Stomach (tissue), 9 donors: ENCODE data around the gene NEUROG2. TPM values are rescaled to one million over a fixed set of nuclear protein-coding genes. Genes with fewer than 3 reads are reported as not detected.

Source experiments
- DNase-seq, 2 donors: peaks; one replicate each; pipeline versions ENCODE4 v3.0.0 to v3.0.0-alpha.2; 2013 to 2019
- H3K27ac ChIP-seq, 5 donors: fragments of 200-600 bp in 4 of 5; sonication (generic) in 4 of 5; one replicate each; pipeline ENCODE4 v1.5.1; 2013 to 2019; ENCODE audit warnings: mild to moderate bottlenecking in 1 of 5, moderate library complexity in 1 of 5
- H3K27me3 ChIP-seq, 3 donors: fragments of 200-600 bp; sonication (generic); one replicate each; pipeline ENCODE4 v1.5.1; 2017 to 2019; ENCODE audit warnings: mixed run types in 1 of 3
- H3K36me3 ChIP-seq, 4 donors: fragments of 200-600 bp; sonication (generic); 1 replicate in 3 of 4; 2 replicates in 1 of 4; pipeline ENCODE4 v1.5.1; 2016 to 2019
- H3K4me1 ChIP-seq, 4 donors: fragments of 200-600 bp; sonication (generic); one replicate each; pipeline ENCODE4 v1.5.1; 2016 to 2019
- H3K4me3 ChIP-seq, 4 donors: fragments of 200-600 bp; sonication (generic) in 3 of 4; one replicate each; pipeline ENCODE4 v1.5.1; 2016 to 2019; ENCODE audit warnings: mild to moderate bottlenecking in 1 of 4
- H3K9me3 ChIP-seq, 4 donors: fragments of 200-600 bp; sonication (generic); one replicate each; pipeline ENCODE4 v1.5.1; 2016 to 2019
- CTCF ChIP-seq, 7 experiments: fragments of 450-650 bp in 4 of 7; fragments of 200-600 bp in 3 of 7; sonication (generic) in 3 of 7; IDR thresholded peaks; one replicate each; pipeline ENCODE4 v1.5.1; 2016 to 2019; ENCODE audit warnings: antibody characterized with exemption in 7 of 7, control low read depth in 2 of 7, mild to moderate bottlenecking in 1 of 7
- EP300 ChIP-seq: sonication (generic); formaldehyde crosslinking; IDR thresholded peaks from one replicate; pipeline ENCODE4 v1.6.1; 2017; ENCODE audit warnings: antibody characterized with exemption
- POLR2A ChIP-seq, 4 donors: fragments of 450-650 bp; IDR thresholded peaks; one replicate each; pipeline ENCODE4 v1.6.1; 2016; ENCODE audit warnings: antibody characterized with exemption in 4 of 4, control low read depth in 2 of 4, mild to moderate bottlenecking in 1 of 4, moderate library complexity in 1 of 4
- POLR2AphosphoS5 ChIP-seq, 3 donors: sonication (generic); formaldehyde crosslinking; IDR thresholded peaks; one replicate each; pipeline ENCODE4 v1.6.1; 2016; ENCODE audit warnings: antibody characterized with exemption in 3 of 3
- WGBS, 5 donors: extraction: QIAGEN DNeasy Blood & Tissue Kit in 3 of 5; methylation state at CpG; one replicate each; pipeline versions ENCODE4 v1.1.5 to v1.1.7; 2013 to 2018; 5-methylcytosine and 5-hydroxymethylcytosine counted together
- intact Hi-C: fragments of 100-400 bp; cut with DNase I; formaldehyde crosslinking; loops from one replicate; pipeline ENCODE4 v1.15.1; 2023; ENCODE audit warnings: low total_unique reads
- polyA plus RNA-seq, 3 donors: library from polyadenylated mRNA; stranded (reverse); fragments of 200-250 nt; gene quantifications; one replicate each; pipeline ENCODE4 v1.2.3, GENCODE V29; 2013
- total RNA-seq, 5 donors: library from RNA; depleted of rRNA; stranded (reverse); fragments of >200 nt; gene quantifications; one replicate each; pipeline versions ENCODE4 v1.1.0 to v1.2.3, GENCODE V29; 2014 to 2016
- donor health status: healthy with polysubstance abuse.
- donor health status: Bipolar disorder and iron deficiency.
- donor health status: healthy.

The NEUROG2 gene
- total and polyA plus RNA-seq, 8 donors: not detected

GRCh38 chr4:112516471-112517066 lies 589 bp upstream of the NEUROG2 start:
- H3K9me3 ChIP-seq: peaks cover 0 to 21% (median 11%) of the 10 kb centered on the region in 4 donors
- intact Hi-C loops: no loop called here
- DNase-seq: peak in 1 of 2 donors; percentile 55
- TF ChIP-seq EP300 (no peak), POLR2AphosphoS5 (IDR thresholded peaks at IDR 0.05) (no peak), POLR2A (IDR thresholded peaks at IDR 0.05) (no peak), CTCF (IDR thresholded peaks at IDR 0.05) (no peak)
- no peaks in the 10 kb centered on the region for H3K36me3 ChIP-seq
- H3K27me3 ChIP-seq: peaks cover 56 to 100% (median 96%) of the 10 kb centered on the region in 3 donors
- peak overlapping the region; percentile 42 to 68 (median 56) for H3K4me3 ChIP-seq
- 1 to 3% (median 2%) methylated on average over 32 to 55 of the region's 55 CpGs for WGBS, 5 donors
- H3K4me1 ChIP-seq: peaks cover 36 to 56% (median 43%) of the 10 kb centered on the region in 4 donors
- no peak overlapping the region for H3K27ac ChIP-seq

DNA sequence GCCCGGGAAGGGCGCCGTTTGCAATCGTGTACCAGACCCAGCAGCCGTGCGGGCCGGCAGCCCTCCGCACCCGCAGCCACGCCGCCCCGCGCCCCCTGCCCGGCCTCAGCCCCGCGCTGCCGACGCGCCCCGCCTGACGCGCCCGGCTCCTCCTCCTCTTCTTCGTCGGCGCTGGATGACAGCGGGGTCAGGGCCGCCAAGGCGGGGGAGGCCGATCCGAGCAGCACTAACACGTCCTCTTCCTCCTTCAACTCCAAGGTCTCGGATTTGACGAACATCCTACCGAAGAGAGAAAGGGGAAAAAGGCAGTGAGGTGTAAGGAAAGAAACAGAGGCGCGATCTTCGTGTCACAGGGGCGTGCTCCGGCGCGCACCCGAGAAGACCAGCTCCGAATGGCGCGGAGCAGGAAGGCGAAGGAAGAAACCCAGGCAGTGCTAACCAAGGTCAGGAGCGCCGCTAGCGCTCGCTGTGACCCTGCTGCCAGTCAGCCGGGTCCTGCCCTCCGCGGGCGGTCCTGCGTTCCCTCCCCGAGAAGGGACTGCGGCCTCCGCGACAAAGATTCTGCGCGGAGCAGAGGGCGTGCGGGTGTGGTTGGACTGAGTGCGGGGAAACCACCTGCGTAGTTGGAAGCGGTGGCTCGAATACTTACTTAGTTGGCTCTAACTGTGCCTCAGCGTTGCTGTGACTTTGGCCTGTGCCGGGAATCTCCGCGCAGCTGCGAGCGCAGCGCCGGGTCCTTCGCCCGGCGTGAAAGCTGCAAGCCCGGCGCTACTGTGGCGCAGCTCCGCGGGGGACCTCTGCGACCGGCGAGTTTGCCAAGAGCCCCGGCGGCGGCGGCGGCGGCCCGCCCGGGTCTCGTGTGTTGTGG lies 548 bp downstream of the NEUROG2 start:
- intact Hi-C loops: no loop called here
- no peak for TF ChIP-seq POLR2A (IDR thresholded peaks at IDR 0.05)
- no peak for TF ChIP-seq POLR2AphosphoS5 (IDR thresholded peaks at IDR 0.05)
- TF ChIP-seq EP300: no peak
- no peak for TF ChIP-seq CTCF (IDR thresholded peaks at IDR 0.05)
- Histone ChIP-seq H3K9me3 (peaks cover 0 to 19% (median 11%) of the 10 kb centered on the region in 4 donors), H3K27ac (no peak overlapping the region), H3K4me3 (peak overlapping the region; percentile 42 to 68 (median 56)), H3K36me3 (no peaks in the 10 kb centered on the region), H3K4me1 (peaks cover 42 to 56% (median 47%) of the 10 kb centered on the region in 4 donors), H3K27me3 (peaks cover 52 to 100% (median 96%) of the 10 kb centered on the region in 3 donors)
- DNase-seq: peak in 1 of 2 donors; percentile 66
- 0 to 1% (median 1%) methylated on average over 61 to 96 of the region's 96 CpGs for WGBS, 5 donors

- WGBS, 5 donors: 3 to 10% (median 4%) methylated on average over 16 to 52 of the region's 52 CpGs
- Histone ChIP-seq H3K27ac (no peak overlapping the region), H3K9me3 (peaks cover 0 to 12% (median 6%) of the 10 kb centered on the region in 4 donors), H3K4me3 (peak overlapping the region; percentile 42 to 68 (median 56)), H3K36me3 (no peaks in the 10 kb centered on the region), H3K4me1 (peaks cover 49 to 59% (median 54%) of the 10 kb centered on the region in 4 donors), H3K27me3 (peaks cover 48 to 100% (median 96%) of the 10 kb centered on the region in 3 donors)
- intact Hi-C loops: no loop called here
- TF ChIP-seq POLR2A (IDR thresholded peaks at IDR 0.05): no peak
- TF ChIP-seq EP300: no peak
- TF ChIP-seq POLR2AphosphoS5 (IDR thresholded peaks at IDR 0.05): no peak
- no peak for TF ChIP-seq CTCF (IDR thresholded peaks at IDR 0.05)
- no peak for DNase-seq
Observed at GRCh38 chr4:112514647-112515197, 1.3 kb downstream of the NEUROG2 start.

DNA sequence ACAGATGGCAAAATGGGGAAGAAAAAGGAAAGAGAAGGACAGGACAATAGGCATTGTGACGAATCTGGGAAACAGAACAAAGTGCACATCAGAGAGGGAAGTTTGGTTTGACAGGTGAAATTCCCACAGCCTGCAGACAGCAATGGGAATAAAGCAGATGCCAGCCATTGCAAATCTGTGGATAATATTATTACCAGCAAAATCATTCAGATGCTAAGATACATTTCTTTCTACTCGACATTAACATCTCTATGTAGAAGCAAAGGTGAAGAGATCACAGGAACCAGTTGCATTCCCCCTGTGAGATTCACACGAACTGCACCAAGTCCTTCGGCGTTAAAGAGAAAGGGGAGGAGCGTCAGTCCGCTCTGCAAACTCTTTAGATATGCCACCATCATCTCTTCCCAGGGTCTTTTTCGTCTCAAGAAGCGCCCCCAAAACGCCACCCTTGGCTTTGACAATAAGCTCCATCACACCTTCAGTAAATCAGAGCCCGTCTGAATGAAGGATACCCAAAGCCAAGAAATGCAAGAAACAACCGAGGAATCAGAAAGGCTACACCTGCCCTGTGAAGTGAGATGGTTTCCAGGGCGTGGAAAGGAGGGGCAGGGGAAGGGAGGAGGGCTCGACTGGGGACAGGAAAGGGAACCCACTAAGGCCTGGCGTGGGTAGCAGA lies 1.9 kb downstream of the NEUROG2 start:
- intact Hi-C loops: no loop called here
- Histone ChIP-seq H3K4me3 (peak overlapping the region in 2 of 4 donors; percentile 65 to 68), H3K4me1 (peaks cover 55 to 65% (median 60%) of the 10 kb centered on the region in 4 donors), H3K27me3 (peaks cover 42 to 100% (median 96%) of the 10 kb centered on the region in 3 donors), H3K36me3 (no peaks in the 10 kb centered on the region), H3K9me3 (peaks cover 0 to 6% (median under 1%) of the 10 kb centered on the region in 4 donors), H3K27ac (no peak overlapping the region)
- WGBS, 5 donors: 3 to 7% (median 5%) methylated on average over 15 of the region's 15 CpGs
- no peak for DNase-seq
- TF ChIP-seq CTCF (IDR thresholded peaks at IDR 0.05) (no peak), POLR2A (IDR thresholded peaks at IDR 0.05) (no peak), EP300 (no peak), POLR2AphosphoS5 (IDR thresholded peaks at IDR 0.05) (no peak)
